ENCODE measurements around the gene ARHGAP18. TPM values are rescaled to one million over a fixed set of nuclear protein-coding genes. Genes with fewer than 3 reads are reported as not detected.

Gene ARHGAP18
- total and polyA plus RNA-seq, 4 donors: 1.6 to 8.0 (median 3.0) TPM

DNA sequence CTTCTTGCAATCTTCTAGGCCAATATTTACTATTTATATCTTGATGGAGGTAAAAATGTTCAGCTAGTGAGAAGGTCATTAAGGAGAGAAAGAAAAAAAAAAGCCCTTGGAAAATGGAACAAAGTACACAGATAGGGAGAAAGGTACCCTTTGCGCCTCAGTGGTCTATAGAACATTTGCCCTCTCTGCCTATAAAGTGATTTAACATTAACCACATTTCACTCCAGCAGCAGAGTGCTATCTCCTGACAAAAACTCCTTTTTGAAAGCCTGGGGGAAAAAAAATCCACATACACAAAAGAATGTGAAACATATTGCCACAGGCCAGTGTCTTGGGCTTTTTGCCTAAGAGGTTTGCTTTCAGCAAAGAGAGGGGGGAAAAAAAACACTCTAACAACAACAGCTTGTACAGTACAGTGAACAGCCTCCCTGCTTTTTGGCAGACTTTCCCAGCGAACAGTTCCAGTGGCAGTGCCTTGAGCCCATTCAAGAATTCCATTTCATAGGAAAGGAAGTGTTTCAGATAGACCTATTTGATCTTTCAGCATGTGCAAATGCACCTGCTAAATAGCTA lies 695 bp downstream of the ARHGAP18 start:
- Histone ChIP-seq H3K9ac (ENCODE audit: low read depth in 1 of 2, low read length in 2 of 2) (peak overlapping the region; percentile 61 to 79), H3K27ac (ENCODE audit: low read depth in 1 of 2, low read length in 2 of 2) (peak overlapping the region; percentile 78 to 85), H3K4me1 (ENCODE audit: control insufficient read depth in 4 of 4, insufficient read depth in 4 of 4, low read length in 3 of 4) (peaks cover 0 to 15% (median 10%) of the 10 kb centered on the region in 4 donors), H3K36me3 (ENCODE audit: control insufficient read depth in 4 of 4, insufficient read depth in 3 of 4, low read depth in 1 of 4, low read length in 3 of 4) (no peaks in the 10 kb centered on the region), H3K9me3 (ENCODE audit: control insufficient read depth in 4 of 4, low read length in 3 of 4) (no peaks in the 10 kb centered on the region), H3K27me3 (ENCODE audit: control insufficient read depth in 4 of 4, insufficient read depth in 4 of 4, low read length in 3 of 4) (no peaks in the 10 kb centered on the region), H3K4me3 (ENCODE audit: low read depth in 1 of 3, low read length in 3 of 3) (peak overlapping the region; percentile 73 to 87 (median 86))
- DNase-seq (ENCODE audit: low spot score): no peak
- no peak for TF ChIP-seq FOXA1 (IDR thresholded peaks at IDR 0.05)
- no peak for TF ChIP-seq FOXA2 (IDR thresholded peaks at IDR 0.05)
- TF ChIP-seq EGR1 (IDR thresholded peaks at IDR 0.05; ENCODE audit: low read depth in 2 of 2): no peak
- TF ChIP-seq, protein P1, sequence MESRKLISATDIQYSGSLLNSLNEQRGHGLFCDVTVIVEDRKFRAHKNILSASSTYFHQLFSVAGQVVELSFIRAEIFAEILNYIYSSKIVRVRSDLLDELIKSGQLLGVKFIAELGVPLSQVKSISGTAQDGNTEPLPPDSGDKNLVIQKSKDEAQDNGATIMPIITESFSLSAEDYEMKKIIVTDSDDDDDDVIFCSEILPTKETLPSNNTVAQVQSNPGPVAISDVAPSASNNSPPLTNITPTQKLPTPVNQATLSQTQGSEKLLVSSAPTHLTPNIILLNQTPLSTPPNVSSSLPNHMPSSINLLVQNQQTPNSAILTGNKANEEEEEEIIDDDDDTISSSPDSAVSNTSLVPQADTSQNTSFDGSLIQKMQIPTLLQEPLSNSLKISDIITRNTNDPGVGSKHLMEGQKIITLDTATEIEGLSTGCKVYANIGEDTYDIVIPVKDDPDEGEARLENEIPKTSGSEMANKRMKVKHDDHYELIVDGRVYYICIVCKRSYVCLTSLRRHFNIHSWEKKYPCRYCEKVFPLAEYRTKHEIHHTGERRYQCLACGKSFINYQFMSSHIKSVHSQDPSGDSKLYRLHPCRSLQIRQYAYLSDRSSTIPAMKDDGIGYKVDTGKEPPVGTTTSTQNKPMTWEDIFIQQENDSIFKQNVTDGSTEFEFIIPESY (IDR thresholded peaks at IDR 0.05): no peak
- TF ChIP-seq HNF4A (conservative IDR thresholded peaks at IDR 0.05): no peak
- TF ChIP-seq GABPA (IDR thresholded peaks at IDR 0.05 in 1 of 2, conservative IDR thresholded peaks at IDR 0.05 in 1 of 2): no peak
- TF ChIP-seq HNF4G (IDR thresholded peaks at IDR 0.05): no peak
- TF ChIP-seq, protein P2, sequence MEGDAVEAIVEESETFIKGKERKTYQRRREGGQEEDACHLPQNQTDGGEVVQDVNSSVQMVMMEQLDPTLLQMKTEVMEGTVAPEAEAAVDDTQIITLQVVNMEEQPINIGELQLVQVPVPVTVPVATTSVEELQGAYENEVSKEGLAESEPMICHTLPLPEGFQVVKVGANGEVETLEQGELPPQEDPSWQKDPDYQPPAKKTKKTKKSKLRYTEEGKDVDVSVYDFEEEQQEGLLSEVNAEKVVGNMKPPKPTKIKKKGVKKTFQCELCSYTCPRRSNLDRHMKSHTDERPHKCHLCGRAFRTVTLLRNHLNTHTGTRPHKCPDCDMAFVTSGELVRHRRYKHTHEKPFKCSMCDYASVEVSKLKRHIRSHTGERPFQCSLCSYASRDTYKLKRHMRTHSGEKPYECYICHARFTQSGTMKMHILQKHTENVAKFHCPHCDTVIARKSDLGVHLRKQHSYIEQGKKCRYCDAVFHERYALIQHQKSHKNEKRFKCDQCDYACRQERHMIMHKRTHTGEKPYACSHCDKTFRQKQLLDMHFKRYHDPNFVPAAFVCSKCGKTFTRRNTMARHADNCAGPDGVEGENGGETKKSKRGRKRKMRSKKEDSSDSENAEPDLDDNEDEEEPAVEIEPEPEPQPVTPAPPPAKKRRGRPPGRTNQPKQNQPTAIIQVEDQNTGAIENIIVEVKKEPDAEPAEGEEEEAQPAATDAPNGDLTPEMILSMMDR (IDR thresholded peaks at IDR 0.05; ENCODE audit: low read depth, low read length, missing input control): no peak
- TF ChIP-seq, protein P3, sequence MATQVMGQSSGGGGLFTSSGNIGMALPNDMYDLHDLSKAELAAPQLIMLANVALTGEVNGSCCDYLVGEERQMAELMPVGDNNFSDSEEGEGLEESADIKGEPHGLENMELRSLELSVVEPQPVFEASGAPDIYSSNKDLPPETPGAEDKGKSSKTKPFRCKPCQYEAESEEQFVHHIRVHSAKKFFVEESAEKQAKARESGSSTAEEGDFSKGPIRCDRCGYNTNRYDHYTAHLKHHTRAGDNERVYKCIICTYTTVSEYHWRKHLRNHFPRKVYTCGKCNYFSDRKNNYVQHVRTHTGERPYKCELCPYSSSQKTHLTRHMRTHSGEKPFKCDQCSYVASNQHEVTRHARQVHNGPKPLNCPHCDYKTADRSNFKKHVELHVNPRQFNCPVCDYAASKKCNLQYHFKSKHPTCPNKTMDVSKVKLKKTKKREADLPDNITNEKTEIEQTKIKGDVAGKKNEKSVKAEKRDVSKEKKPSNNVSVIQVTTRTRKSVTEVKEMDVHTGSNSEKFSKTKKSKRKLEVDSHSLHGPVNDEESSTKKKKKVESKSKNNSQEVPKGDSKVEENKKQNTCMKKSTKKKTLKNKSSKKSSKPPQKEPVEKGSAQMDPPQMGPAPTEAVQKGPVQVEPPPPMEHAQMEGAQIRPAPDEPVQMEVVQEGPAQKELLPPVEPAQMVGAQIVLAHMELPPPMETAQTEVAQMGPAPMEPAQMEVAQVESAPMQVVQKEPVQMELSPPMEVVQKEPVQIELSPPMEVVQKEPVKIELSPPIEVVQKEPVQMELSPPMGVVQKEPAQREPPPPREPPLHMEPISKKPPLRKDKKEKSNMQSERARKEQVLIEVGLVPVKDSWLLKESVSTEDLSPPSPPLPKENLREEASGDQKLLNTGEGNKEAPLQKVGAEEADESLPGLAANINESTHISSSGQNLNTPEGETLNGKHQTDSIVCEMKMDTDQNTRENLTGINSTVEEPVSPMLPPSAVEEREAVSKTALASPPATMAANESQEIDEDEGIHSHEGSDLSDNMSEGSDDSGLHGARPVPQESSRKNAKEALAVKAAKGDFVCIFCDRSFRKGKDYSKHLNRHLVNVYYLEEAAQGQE (IDR thresholded peaks at IDR 0.05): no peak
- TF ChIP-seq, protein P4, sequence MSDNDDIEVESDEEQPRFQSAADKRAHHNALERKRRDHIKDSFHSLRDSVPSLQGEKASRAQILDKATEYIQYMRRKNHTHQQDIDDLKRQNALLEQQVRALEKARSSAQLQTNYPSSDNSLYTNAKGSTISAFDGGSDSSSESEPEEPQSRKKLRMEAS (IDR thresholded peaks at IDR 0.05): no peak
- TF ChIP-seq YY1 (IDR thresholded peaks at IDR 0.05): no peak
- no peak for TF ChIP-seq RXRA (IDR thresholded peaks at IDR 0.05)
- TF ChIP-seq, protein P5, sequence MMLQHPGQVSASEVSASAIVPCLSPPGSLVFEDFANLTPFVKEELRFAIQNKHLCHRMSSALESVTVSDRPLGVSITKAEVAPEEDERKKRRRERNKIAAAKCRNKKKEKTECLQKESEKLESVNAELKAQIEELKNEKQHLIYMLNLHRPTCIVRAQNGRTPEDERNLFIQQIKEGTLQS (IDR thresholded peaks at IDR 0.05): no peak
- no peak for TF ChIP-seq TAF1 (conservative IDR thresholded peaks at IDR 0.05)
- TF ChIP-seq SP1 (IDR thresholded peaks at IDR 0.05): no peak
- TF ChIP-seq NR2F2 (IDR thresholded peaks at IDR 0.05): no peak
- TF ChIP-seq RAD21 (IDR thresholded peaks at IDR 0.05): no peak
- TF ChIP-seq JUND (IDR thresholded peaks at IDR 0.05): no peak
- 42% methylated on average over 2 of the region's 2 CpGs for WGBS

Measured in liver (tissue), 9 donors.